Endothelial cell of umbilical vein (primary cell): Measurements from ENCODE around the gene MPG. TPM values are rescaled to one million over a fixed set of nuclear protein-coding genes. Genes with fewer than 3 reads are reported as not detected.

ENCODE experiments used
- BruUV-seq: library from RNA; stranded (reverse); fragments of 400-500 nt; replicated peaks from 2 replicates; lab custom pipeline; 2021; lab: Mats Ljungman, UMichigan
- CTCF ChIA-PET: fragments of 300-600, 350-600 bp; sonication (Branson Sonifier 250); formaldehyde crosslinking; loops from one replicate; lab custom pipeline; 2021; ENCODE audit warnings: antibody characterized with exemption, inconsistent platforms; lab: Charles Lee
- POLR2A ChIA-PET: fragments of 300-600, 350-600 bp; sonication (Branson Sonifier 250); formaldehyde crosslinking; loops from one replicate; lab custom pipeline; 2021; ENCODE audit warnings: antibody characterized with exemption, inconsistent platforms; lab: Charles Lee
- DNase-seq: peaks from one replicate; pipeline ENCODE4 v3.0.0-alpha.2; 2011; ENCODE audit warnings: low read depth, low spot score
- FAIRE-seq: peaks from 2 replicates; lab custom pipeline; 2011; peaks lifted over from hg19 to GRCh38; lab: Jason Lieb, UNC
- H2AFZ ChIP-seq: 2 replicates; pipeline ENCODE4 v1.6.0; 2012; ENCODE audit warnings: low read depth, low read length, control low read depth, inconsistent platforms
- H3K27ac ChIP-seq: 2 replicates; pipeline ENCODE4 v1.5.1; 2011; ENCODE audit warnings: low read depth, mild to moderate bottlenecking, control low read depth, low read length, moderate library complexity; ENCODE audit not compliant: insufficient read depth
- H3K27me3 ChIP-seq, 2 experiments: 2 replicates each; pipeline versions ENCODE4 v1.6.0 to v1.6.1; 2011; ENCODE audit warnings: low read length in 2 of 2, mixed read lengths in 1 of 2; ENCODE audit not compliant: control insufficient read depth in 2 of 2, insufficient read depth in 2 of 2
- H3K36me3 ChIP-seq, 2 experiments: 2 replicates in 1 of 2; 3 replicates in 1 of 2; pipeline ENCODE4 v1.5.1; 2011; ENCODE audit warnings: low read length in 2 of 2, mild to moderate bottlenecking in 1 of 2, moderate library complexity in 1 of 2; ENCODE audit not compliant: control insufficient read depth in 2 of 2, insufficient read depth in 2 of 2; ENCODE audit errors: extremely low read depth in 1 of 2
- H3K4me1 ChIP-seq: 3 replicates; pipeline ENCODE4 v1.5.1; 2011; ENCODE audit warnings: mild to moderate bottlenecking, low read length; ENCODE audit not compliant: control insufficient read depth, insufficient read depth; ENCODE audit errors: extremely low read depth
- H3K4me2 ChIP-seq: 2 replicates; pipeline ENCODE4 v1.6.1; 2011; ENCODE audit warnings: low read length, control low read depth, mixed read lengths; ENCODE audit not compliant: insufficient read depth
- H3K4me3 ChIP-seq, 3 experiments: fragments of 200-600 bp in 1 of 3; sonication (generic), shearing (Covaris generic) in 1 of 3; replicated peaks in 1 of 3; 2 replicates each; pipeline ENCODE4 v1.5.1; 2011 to 2016; ENCODE audit warnings: control low read depth in 3 of 3, low read length in 3 of 3, mild to moderate bottlenecking in 2 of 3, inconsistent platforms in 1 of 3, low read depth in 1 of 3, moderate library complexity in 1 of 3; ENCODE audit not compliant: insufficient read depth in 1 of 3
- H3K79me2 ChIP-seq: 2 replicates; pipeline ENCODE4 v1.6.0; 2012; ENCODE audit warnings: low read length, inconsistent platforms; ENCODE audit not compliant: control insufficient read depth, insufficient read depth
- H3K9ac ChIP-seq: replicated peaks from 2 replicates; pipeline ENCODE3; 2011; ENCODE audit warnings: low read length, control low read depth; ENCODE audit not compliant: insufficient read depth; ENCODE audit errors: extremely low read depth
- H3K9me1 ChIP-seq: replicated peaks from 3 replicates; pipeline ENCODE4 v1.6.0; 2011; ENCODE audit warnings: mild to moderate bottlenecking, low read length; ENCODE audit not compliant: control insufficient read depth, insufficient read depth; ENCODE audit errors: extremely low read depth
- H3K9me3 ChIP-seq: replicated peaks from 2 replicates; pipeline ENCODE4 v1.5.1; 2012; ENCODE audit warnings: low read length, inconsistent platforms; ENCODE audit not compliant: control insufficient read depth, insufficient read depth
- H4K20me1 ChIP-seq: replicated peaks from 2 replicates; pipeline ENCODE3; 2011; ENCODE audit warnings: mild to moderate bottlenecking, low read length; ENCODE audit not compliant: control insufficient read depth, insufficient read depth; ENCODE audit errors: extremely low read depth
- EZH2 ChIP-seq: IDR thresholded peaks from 2 replicates; pipeline ENCODE4 v1.6.1; 2012; ENCODE audit warnings: borderline replicate concordance, low read depth, mild to moderate bottlenecking, moderate library complexity, low read length, inconsistent platforms; ENCODE audit not compliant: severe bottlenecking
- FOS ChIP-seq: IDR thresholded peaks from 2 replicates; pipeline ENCODE4 v1.6.1; 2011; ENCODE audit warnings: mild to moderate bottlenecking, low read length, moderate library complexity, borderline replicate concordance; ENCODE audit not compliant: insufficient read depth
- GATA2 ChIP-seq: IDR thresholded peaks from 2 replicates; pipeline ENCODE4 v1.7.0; 2011; ENCODE audit warnings: low read depth, mild to moderate bottlenecking, moderate library complexity, mixed read lengths, low read length; ENCODE audit not compliant: insufficient read length, insufficient read depth
- JUN ChIP-seq: IDR thresholded peaks from 2 replicates; pipeline ENCODE4 v1.6.1; 2011; ENCODE audit warnings: borderline replicate concordance, low read depth; ENCODE audit not compliant: insufficient read length, insufficient read depth
- MYC ChIP-seq: IDR thresholded peaks from one replicate; pipeline ENCODE4 v1.6.1; 2011; ENCODE audit warnings: mild to moderate bottlenecking, low read depth, low read length
- POLR2A ChIP-seq: IDR thresholded peaks from 2 replicates; pipeline ENCODE4 v1.6.1; 2012; ENCODE audit warnings: low read depth, mild to moderate bottlenecking, control low read depth, low read length
- POLR2AphosphoS5 ChIP-seq: IDR thresholded peaks from 2 replicates; pipeline ENCODE4 v1.6.1; 2012; ENCODE audit warnings: low read depth, mild to moderate bottlenecking, control low read depth, low read length, moderate library complexity; ENCODE audit not compliant: insufficient read depth
- dilution Hi-C: fragments of 300-500 bp; cut with MboI; formaldehyde crosslinking; loops from one replicate; pipeline ENCODE4 v1.15.0; 2019; ENCODE audit warnings: low sequenced_read_pairs; ENCODE audit not compliant: extremely low pct_ligation_motif_present
- intact Hi-C: fragments of 100-400 bp; cut with micrococcal nuclease; formaldehyde crosslinking; loops from one replicate; pipeline ENCODE4 v1.10.0; 2022
- polyA plus RNA-seq, 4 experiments: library from polyadenylated mRNA; depleted of rRNA in 3 of 4; stranded (reverse) in 3 of 4; unstranded in 1 of 4; fragments of >200 nt; gene quantifications; 2 replicates each; pipeline versions ENCODE4 v1.2.1 to v1.2.3, GENCODE V29; 2011 to 2012; ENCODE audit warnings: missing spikeins in 1 of 4
- total RNA-seq: library from RNA; stranded (reverse); gene quantifications from 2 replicates; pipeline ENCODE4 v1.2.3, GENCODE V29; 2021
- TF ChIP-seq, protein P1 (sequence below), 2 donors: IDR thresholded peaks; 1 replicate in 1 of 2; 2 replicates in 1 of 2; pipeline ENCODE4 v1.5.1; 2011; ENCODE audit warnings: low read length in 2 of 2, mild to moderate bottlenecking in 2 of 2, moderate library complexity in 2 of 2, control low read depth in 1 of 2, inconsistent platforms in 1 of 2, low read depth in 1 of 2; ENCODE audit not compliant: insufficient read depth in 1 of 2; ENCODE audit errors: extremely low read depth in 1 of 2
- TF ChIP-seq, protein P2 (sequence below): IDR thresholded peaks from 2 replicates; pipeline ENCODE4 v1.6.1; 2011; ENCODE audit not compliant: insufficient read depth, insufficient read length

The MPG gene
- total and polyA plus RNA-seq, 2 donors (not counting 3 experiments of a cell fraction or from before 2014, with no cell fraction given) = 70.5 to 140 TPM

- H3K27me3 ChIP-seq = no peaks in the 10 kb centered on the region
- TF ChIP-seq FOS = no peak
- TF ChIP-seq EZH2 = no peak
- TF ChIP-seq, protein P1, sequence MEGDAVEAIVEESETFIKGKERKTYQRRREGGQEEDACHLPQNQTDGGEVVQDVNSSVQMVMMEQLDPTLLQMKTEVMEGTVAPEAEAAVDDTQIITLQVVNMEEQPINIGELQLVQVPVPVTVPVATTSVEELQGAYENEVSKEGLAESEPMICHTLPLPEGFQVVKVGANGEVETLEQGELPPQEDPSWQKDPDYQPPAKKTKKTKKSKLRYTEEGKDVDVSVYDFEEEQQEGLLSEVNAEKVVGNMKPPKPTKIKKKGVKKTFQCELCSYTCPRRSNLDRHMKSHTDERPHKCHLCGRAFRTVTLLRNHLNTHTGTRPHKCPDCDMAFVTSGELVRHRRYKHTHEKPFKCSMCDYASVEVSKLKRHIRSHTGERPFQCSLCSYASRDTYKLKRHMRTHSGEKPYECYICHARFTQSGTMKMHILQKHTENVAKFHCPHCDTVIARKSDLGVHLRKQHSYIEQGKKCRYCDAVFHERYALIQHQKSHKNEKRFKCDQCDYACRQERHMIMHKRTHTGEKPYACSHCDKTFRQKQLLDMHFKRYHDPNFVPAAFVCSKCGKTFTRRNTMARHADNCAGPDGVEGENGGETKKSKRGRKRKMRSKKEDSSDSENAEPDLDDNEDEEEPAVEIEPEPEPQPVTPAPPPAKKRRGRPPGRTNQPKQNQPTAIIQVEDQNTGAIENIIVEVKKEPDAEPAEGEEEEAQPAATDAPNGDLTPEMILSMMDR (IDR thresholded peaks at IDR 0.05; ENCODE audit: extremely low read depth in 1 of 2, insufficient read depth in 1 of 2, low read depth in 1 of 2, low read length in 2 of 2) = no peak
- TF ChIP-seq GATA2 = no peak
- no peak for TF ChIP-seq MYC
- TF ChIP-seq POLR2A = no peak
- no peak for TF ChIP-seq POLR2AphosphoS5
- no peak for TF ChIP-seq JUN
- TF ChIP-seq, protein P2, sequence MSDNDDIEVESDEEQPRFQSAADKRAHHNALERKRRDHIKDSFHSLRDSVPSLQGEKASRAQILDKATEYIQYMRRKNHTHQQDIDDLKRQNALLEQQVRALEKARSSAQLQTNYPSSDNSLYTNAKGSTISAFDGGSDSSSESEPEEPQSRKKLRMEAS = no peak
- H3K4me3 ChIP-seq = no peak overlapping the region
- no peaks in the 10 kb centered on the region for H3K79me2 ChIP-seq
- no peaks in the 10 kb centered on the region for H3K9me3 ChIP-seq
- no peaks in the 10 kb centered on the region for H3K9me1 ChIP-seq
- POLR2A ChIA-PET = no interaction called here
- intact Hi-C loops = no loop called here
- CTCF ChIA-PET = no interaction called here
- no peak for FAIRE-seq
- peaks cover 5% of the 10 kb centered on the region for H3K4me1 ChIP-seq
- no peak overlapping the region for H3K27ac ChIP-seq
- no peak overlapping the region for H2AFZ ChIP-seq
- DNase-seq = no peak
- dilution Hi-C loops = no loop called here
- no TSS peak for BruUV-seq
- H3K4me2 ChIP-seq = no peak overlapping the region
- peaks cover 0 to 9% of the 10 kb centered on the region in 2 experiments for H3K36me3 ChIP-seq
- H4K20me1 ChIP-seq = no peaks in the 10 kb centered on the region
- H3K9ac ChIP-seq = no peak overlapping the region
These were observed 23.0 kb downstream of the MPG start for GRCh38 chr16:100989-101388.
